MM.1S (cell line): ENCODE measurements around the gene ABCC1.

Experiments
- DNase-seq: peaks from one replicate; pipeline ENCODE4 v3.0.0-alpha.2; 2015
- H2AFZ ChIP-seq: fragments of 300-600 bp; sonication (generic); 2 replicates; pipeline ENCODE4 v1.6.0; 2016; ENCODE audit warnings: antibody characterized with exemption, low read length
- H3F3A ChIP-seq: fragments of 300-600 bp; sonication (generic); 2 replicates; pipeline ENCODE4 v1.6.1; 2016; ENCODE audit warnings: mild to moderate bottlenecking, antibody characterized with exemption, low read length, moderate library complexity, mixed read lengths; ENCODE audit not compliant: insufficient read depth
- H3K27ac ChIP-seq: fragments of 300-600 bp; sonication (generic); 2 replicates; pipeline ENCODE4 v1.5.1; 2016; ENCODE audit warnings: mild to moderate bottlenecking, low read length
- H3K27me3 ChIP-seq: fragments of 300-600 bp; sonication (generic); replicated peaks from 2 replicates; pipeline ENCODE4 v1.6.0; 2016; ENCODE audit warnings: low read length; ENCODE audit not compliant: insufficient read depth
- H3K36me3 ChIP-seq: fragments of 300-600 bp; sonication (generic); replicated peaks from 2 replicates; pipeline ENCODE4 v1.6.1; 2016; ENCODE audit warnings: mild to moderate bottlenecking, low read length, mixed read lengths; ENCODE audit not compliant: insufficient read depth
- H3K4me1 ChIP-seq: fragments of 300-600 bp; sonication (generic); 2 replicates; pipeline ENCODE4 v1.6.1; 2016; ENCODE audit warnings: low read length, mixed read lengths
- H3K4me2 ChIP-seq: fragments of 300-600 bp; sonication (generic); 2 replicates; pipeline ENCODE4 v1.6.0; 2016; ENCODE audit warnings: low read depth, low read length
- H3K4me3 ChIP-seq: fragments of 300-600 bp; sonication (generic); 2 replicates; pipeline ENCODE4 v1.5.1; 2016; ENCODE audit warnings: low read length, mixed read lengths
- H3K79me2 ChIP-seq: fragments of 300-600 bp; sonication (generic); 2 replicates; pipeline ENCODE4 v1.6.1; 2016; ENCODE audit warnings: mixed run types, low read length, mixed read lengths
- H3K9ac ChIP-seq: fragments of 300-600 bp; sonication (generic); 2 replicates; pipeline ENCODE4 v1.6.1; 2016; ENCODE audit warnings: low read length, mixed read lengths
- H3K9me2 ChIP-seq: fragments of 300-600 bp; sonication (generic); replicated peaks from 2 replicates; pipeline ENCODE4 v1.6.1; 2016; ENCODE audit warnings: mild to moderate bottlenecking, low read length, mixed read lengths; ENCODE audit not compliant: insufficient read depth
- H3K9me3 ChIP-seq: fragments of 300-600 bp; sonication (generic); replicated peaks from 2 replicates; pipeline ENCODE4 v1.6.1; 2016; ENCODE audit warnings: mild to moderate bottlenecking, low read length, mixed read lengths; ENCODE audit not compliant: insufficient read depth
- H4K20me1 ChIP-seq: fragments of 300-600 bp; sonication (generic); 2 replicates; pipeline ENCODE4 v1.6.1; 2016; ENCODE audit warnings: mild to moderate bottlenecking, low read length, moderate library complexity, mixed read lengths; ENCODE audit not compliant: insufficient read depth
- EZH2 ChIP-seq: fragments of 300-600 bp; sonication (generic); optimal IDR thresholded peaks from 2 replicates; pipeline ENCODE3; 2017; ENCODE audit warnings: low read depth, mild to moderate bottlenecking, antibody characterized with exemption, low read length, mixed read lengths
- EZH2phosphoT487 ChIP-seq: fragments of 300-600 bp; sonication (generic); IDR thresholded peaks from 2 replicates; pipeline ENCODE4 v1.6.1; 2018; ENCODE audit warnings: antibody characterized with exemption, low read length
- TF ChIP-seq, protein P1 (sequence below): fragments of 300-600 bp; sonication (generic); IDR thresholded peaks from 2 replicates; pipeline ENCODE4 v1.5.1; 2016; ENCODE audit warnings: antibody characterized with exemption, low read length, mixed read lengths

The ABCC1 gene

DNA sequence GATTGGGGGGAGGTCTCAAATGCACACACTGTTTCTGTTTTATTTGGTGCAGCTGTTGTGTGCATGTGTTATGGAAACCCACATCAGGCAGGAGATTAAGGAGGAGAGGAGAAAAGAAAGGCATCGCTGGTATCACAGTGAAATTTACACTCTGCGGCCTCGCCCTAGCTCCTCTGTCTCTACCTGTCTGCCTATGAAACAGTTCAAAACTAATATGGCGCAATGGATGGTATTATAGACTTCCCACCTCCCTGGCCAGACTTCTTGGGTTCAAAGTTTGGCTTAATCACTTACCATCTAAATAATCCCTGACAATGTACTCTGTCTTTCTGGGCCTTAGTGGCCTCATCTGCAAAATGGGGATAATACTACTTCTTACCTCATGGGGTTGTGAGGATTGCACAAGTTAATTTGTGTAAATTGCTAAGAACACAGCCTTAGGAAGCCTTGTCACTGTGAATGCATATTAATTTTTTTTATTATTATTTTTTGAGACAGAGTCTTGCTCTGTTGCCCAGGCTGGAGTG, 1.4 kb upstream of the ABCC1 start:
- Histone ChIP-seq H3K27ac (no peak overlapping the region), H3K4me2 (no peak overlapping the region), H3F3A (peaks cover 2% of the 10 kb centered on the region; the same call in 1 of the 2 replicates), H3K79me2 (peaks cover 33% of the 10 kb centered on the region), H2AFZ (no peak overlapping the region), H3K9me2 (no peaks in the 10 kb centered on the region), H3K4me1 (peaks cover 7% of the 10 kb centered on the region; the same call in 1 of the 2 replicates), H3K9me3 (no peaks in the 10 kb centered on the region), H3K9ac (no peak overlapping the region), H3K4me3 (no peak overlapping the region), H3K27me3 (no peaks in the 10 kb centered on the region), H4K20me1 (no peaks in the 10 kb centered on the region), H3K36me3 (no peaks in the 10 kb centered on the region)
- TF ChIP-seq, protein P1, sequence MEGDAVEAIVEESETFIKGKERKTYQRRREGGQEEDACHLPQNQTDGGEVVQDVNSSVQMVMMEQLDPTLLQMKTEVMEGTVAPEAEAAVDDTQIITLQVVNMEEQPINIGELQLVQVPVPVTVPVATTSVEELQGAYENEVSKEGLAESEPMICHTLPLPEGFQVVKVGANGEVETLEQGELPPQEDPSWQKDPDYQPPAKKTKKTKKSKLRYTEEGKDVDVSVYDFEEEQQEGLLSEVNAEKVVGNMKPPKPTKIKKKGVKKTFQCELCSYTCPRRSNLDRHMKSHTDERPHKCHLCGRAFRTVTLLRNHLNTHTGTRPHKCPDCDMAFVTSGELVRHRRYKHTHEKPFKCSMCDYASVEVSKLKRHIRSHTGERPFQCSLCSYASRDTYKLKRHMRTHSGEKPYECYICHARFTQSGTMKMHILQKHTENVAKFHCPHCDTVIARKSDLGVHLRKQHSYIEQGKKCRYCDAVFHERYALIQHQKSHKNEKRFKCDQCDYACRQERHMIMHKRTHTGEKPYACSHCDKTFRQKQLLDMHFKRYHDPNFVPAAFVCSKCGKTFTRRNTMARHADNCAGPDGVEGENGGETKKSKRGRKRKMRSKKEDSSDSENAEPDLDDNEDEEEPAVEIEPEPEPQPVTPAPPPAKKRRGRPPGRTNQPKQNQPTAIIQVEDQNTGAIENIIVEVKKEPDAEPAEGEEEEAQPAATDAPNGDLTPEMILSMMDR = no peak
- TF ChIP-seq EZH2 = no peak
- TF ChIP-seq EZH2phosphoT487 = no peak
- DNase-seq = no peak

DNA sequence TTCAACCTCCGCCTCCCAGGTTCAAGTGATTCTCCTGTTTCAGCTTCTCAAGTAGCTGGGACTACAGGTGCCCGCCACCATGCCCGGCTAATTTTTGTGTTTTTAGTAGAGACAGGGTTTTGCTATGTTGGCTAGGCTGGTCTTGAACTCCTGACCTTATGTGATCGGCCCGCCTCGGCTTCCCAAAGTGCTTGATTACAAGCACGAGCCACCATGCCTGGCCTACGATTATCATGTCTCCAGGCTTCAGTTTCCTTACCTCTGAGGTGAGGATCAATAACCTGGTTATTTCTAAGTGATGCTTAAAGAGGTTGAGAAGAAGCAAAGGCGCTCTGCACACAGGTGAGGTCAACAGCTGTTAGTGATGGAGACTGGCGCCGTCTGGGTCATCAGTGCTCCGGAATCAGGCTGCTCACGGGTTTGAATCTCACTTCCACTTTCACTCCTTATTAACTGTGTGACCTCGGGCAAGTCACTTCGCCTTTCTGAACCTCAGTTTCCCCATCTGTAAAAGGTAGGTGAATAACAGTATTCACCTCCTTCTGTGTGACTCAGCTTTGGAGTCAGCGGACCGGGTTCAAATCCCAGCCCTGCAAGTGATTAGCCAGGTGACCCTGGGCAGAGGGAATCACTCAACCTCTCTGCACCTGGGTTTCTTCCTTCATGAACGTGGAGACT, 745 bp upstream of the ABCC1 start:
- TF ChIP-seq EZH2 = no peak
- TF ChIP-seq EZH2phosphoT487 = no peak
- TF ChIP-seq, protein P1 = no peak
- Histone ChIP-seq H3K36me3 (no peaks in the 10 kb centered on the region), H3F3A (peaks cover 2% of the 10 kb centered on the region; the same call in 1 of the 2 replicates), H2AFZ (peak overlapping the region; percentile 100), H3K4me2 (peak overlapping the region; percentile 83), H3K27me3 (no peaks in the 10 kb centered on the region), H3K9ac (peak overlapping the region; percentile 80), H3K9me2 (no peaks in the 10 kb centered on the region), H3K27ac (peak overlapping the region; percentile 51; the same call in 1 of the 2 replicates), H4K20me1 (no peaks in the 10 kb centered on the region), H3K4me1 (peaks cover 7% of the 10 kb centered on the region; the same call in 1 of the 2 replicates), H3K79me2 (peaks cover 39% of the 10 kb centered on the region), H3K4me3 (peak overlapping the region; percentile 94), H3K9me3 (no peaks in the 10 kb centered on the region)
- DNase-seq = peak; percentile 71

DNA sequence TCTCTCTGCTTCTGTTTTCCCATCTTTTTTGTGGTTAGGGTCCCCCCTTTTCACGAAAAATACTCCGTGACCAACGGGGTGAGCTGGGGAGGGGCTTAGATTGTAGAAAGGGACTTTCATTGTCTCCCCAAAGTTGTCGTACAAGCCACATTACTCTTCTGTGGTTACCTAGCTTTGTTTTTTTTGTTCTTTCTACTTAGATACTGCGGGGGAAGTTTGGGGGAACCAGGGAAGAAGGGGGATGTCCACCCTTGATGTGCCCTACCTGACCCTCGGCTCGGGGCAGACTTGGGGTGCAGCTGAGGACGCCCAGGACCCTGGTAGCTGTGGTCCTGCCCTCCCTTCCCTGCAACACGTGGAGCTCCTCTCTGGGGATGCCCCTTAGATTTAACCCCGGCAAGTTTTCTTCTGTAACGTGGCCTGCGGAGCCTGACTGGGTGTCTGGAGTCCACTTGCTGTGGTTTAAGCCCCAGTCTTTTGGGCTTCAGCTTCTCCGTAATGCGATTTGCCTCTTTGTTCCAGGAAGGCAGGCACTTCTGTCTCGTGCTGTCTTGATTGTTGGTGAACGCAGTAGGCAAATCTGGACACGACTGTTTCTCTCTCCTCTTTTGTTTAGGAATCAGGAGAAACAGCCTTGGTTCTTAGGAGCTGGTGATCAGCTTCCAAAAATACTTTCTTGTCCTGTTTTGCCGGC, 892 bp downstream of the ABCC1 start:
- Histone ChIP-seq H3K9ac (peak overlapping the region; percentile 78), H3K9me2 (no peaks in the 10 kb centered on the region), H3K9me3 (no peaks in the 10 kb centered on the region), H3K4me2 (peak overlapping the region; percentile 66), H3K79me2 (peaks cover 56% of the 10 kb centered on the region), H3F3A (peaks cover 2% of the 10 kb centered on the region; the same call in 1 of the 2 replicates), H3K4me3 (peak overlapping the region; percentile 80), H2AFZ (peak overlapping the region; percentile 66), H3K27me3 (no peaks in the 10 kb centered on the region), H4K20me1 (no peaks in the 10 kb centered on the region), H3K27ac (peak overlapping the region; percentile 19; the same call in 1 of the 2 replicates), H3K4me1 (peaks cover 7% of the 10 kb centered on the region; the same call in 1 of the 2 replicates), H3K36me3 (no peaks in the 10 kb centered on the region)
- peak; percentile 44 for DNase-seq
- no peak for TF ChIP-seq EZH2
- TF ChIP-seq, protein P1 = no peak
- TF ChIP-seq EZH2phosphoT487 = no peak
